Common myeloid progenitor, CD34-positive (primary cell): Measurements from ENCODE around the gene PLCH1.

Source experiments
- CTCF ChIA-PET: fragments of 350-600 bp; sonication (Branson Sonifier 250); formaldehyde crosslinking; loops from one replicate; lab custom pipeline; 2021; ENCODE audit warnings: antibody characterized with exemption; lab: Charles Lee
- POLR2A ChIA-PET: fragments of 350-600 bp; sonication (Branson Sonifier 250); formaldehyde crosslinking; loops from one replicate; lab custom pipeline; 2021; ENCODE audit warnings: antibody characterized with exemption; lab: Charles Lee
- DNase-seq, 3 donors: peaks; one replicate each; pipeline versions ENCODE4 v3.0.0 to v3.0.0-alpha.2; 2013
- H3K27ac ChIP-seq, 2 experiments: 1 replicate in 1 of 2; 2 replicates in 1 of 2; pipeline ENCODE4 v1.7.0; 2013; ENCODE audit warnings: inconsistent platforms in 2 of 2, low read length in 2 of 2, mild to moderate bottlenecking in 2 of 2, low read depth in 1 of 2, moderate library complexity in 1 of 2; ENCODE audit not compliant: severe bottlenecking in 2 of 2, insufficient read depth in 1 of 2, poor library complexity in 1 of 2
- H3K27me3 ChIP-seq, 5 experiments: replicated peaks in 2 of 5; 1 replicate in 3 of 5; 2 replicates in 2 of 5; pipeline versions ENCODE4 v1.6.1 to v1.7.0; 2013; ENCODE audit warnings: low read length in 4 of 5, mild to moderate bottlenecking in 2 of 5, moderate library complexity in 2 of 5, inconsistent platforms in 1 of 5; ENCODE audit not compliant: insufficient read depth in 5 of 5, control insufficient read depth in 4 of 5
- H3K36me3 ChIP-seq, 4 experiments: 1 replicate in 2 of 4; 2 replicates in 2 of 4; pipeline versions ENCODE4 v1.6.1 to v1.7.0; 2013; ENCODE audit warnings: low read length in 3 of 4, control low read depth in 1 of 4, mild to moderate bottlenecking in 1 of 4; ENCODE audit not compliant: control insufficient read depth in 4 of 4, insufficient read depth in 4 of 4
- H3K4me1 ChIP-seq, 4 experiments: 1 replicate in 3 of 4; 2 replicates in 1 of 4; pipeline versions ENCODE4 v1.6.1 to v1.7.1; 2013; ENCODE audit warnings: low read length in 3 of 4, mild to moderate bottlenecking in 3 of 4, control low read depth in 1 of 4, inconsistent platforms in 1 of 4, moderate library complexity in 1 of 4; ENCODE audit not compliant: control insufficient read depth in 4 of 4, insufficient read depth in 4 of 4; ENCODE audit errors: control extremely low read depth in 1 of 4
- H3K4me3 ChIP-seq, 7 experiments: 1 replicate in 4 of 7; 2 replicates in 3 of 7; pipeline versions ENCODE4 v1.5.1 to v1.7.0; 2013; ENCODE audit warnings: mild to moderate bottlenecking in 7 of 7, low read length in 6 of 7, moderate library complexity in 6 of 7, inconsistent platforms in 2 of 7, low read depth in 2 of 7, control low read depth in 1 of 7; ENCODE audit not compliant: insufficient read depth in 4 of 7, control insufficient read depth in 1 of 7; ENCODE audit errors: extremely low read depth in 1 of 7
- H3K9me3 ChIP-seq, 5 experiments: 1 replicate in 4 of 5; 2 replicates in 1 of 5; pipeline versions ENCODE4 v1.6.1 to v1.7.1; 2013; ENCODE audit warnings: low read length in 4 of 5, mild to moderate bottlenecking in 2 of 5, inconsistent platforms in 1 of 5, low read depth in 1 of 5, moderate library complexity in 1 of 5; ENCODE audit not compliant: control insufficient read depth in 4 of 5, insufficient read depth in 2 of 5; ENCODE audit errors: control extremely low read depth in 1 of 5
- WGBS: methylation state at CpG from one replicate; pipeline ENCODE4 v1.1.5; 2013; ENCODE audit not compliant: insufficient coverage; 5-methylcytosine and 5-hydroxymethylcytosine counted together

The PLCH1 gene

DNA sequence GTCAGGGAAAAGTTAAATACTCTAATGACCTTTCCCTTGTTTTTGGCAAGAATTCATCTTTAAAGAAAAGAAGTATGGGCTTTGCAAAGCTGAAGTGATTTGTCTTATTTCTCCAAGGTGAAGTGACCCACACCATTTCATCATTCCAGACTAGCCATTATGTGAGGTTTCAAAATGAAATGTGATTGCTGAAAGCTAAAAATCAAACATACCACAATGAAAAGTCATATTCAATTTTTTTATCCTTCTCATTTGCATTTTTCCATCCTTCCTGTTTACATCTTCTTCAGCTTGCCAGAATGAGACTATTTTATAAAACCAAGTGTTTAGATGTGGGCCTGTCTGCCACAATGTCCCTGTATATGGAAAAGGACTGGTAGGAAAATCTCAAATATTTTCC, 309.1 kb downstream of the PLCH1 start:
- no peak for DNase-seq
- Histone ChIP-seq H3K36me3 (no peaks in the 10 kb centered on the region), H3K9me3 (no peaks in the 10 kb centered on the region), H3K4me3 (no peak overlapping the region), H3K27ac (no peak overlapping the region), H3K27me3 (no peaks in the 10 kb centered on the region), H3K4me1 (peaks cover 0 to 13% (median 0%) of the 10 kb centered on the region in 4 experiments)
- POLR2A ChIA-PET = no interaction called here
- CTCF ChIA-PET = no interaction called here

DNA sequence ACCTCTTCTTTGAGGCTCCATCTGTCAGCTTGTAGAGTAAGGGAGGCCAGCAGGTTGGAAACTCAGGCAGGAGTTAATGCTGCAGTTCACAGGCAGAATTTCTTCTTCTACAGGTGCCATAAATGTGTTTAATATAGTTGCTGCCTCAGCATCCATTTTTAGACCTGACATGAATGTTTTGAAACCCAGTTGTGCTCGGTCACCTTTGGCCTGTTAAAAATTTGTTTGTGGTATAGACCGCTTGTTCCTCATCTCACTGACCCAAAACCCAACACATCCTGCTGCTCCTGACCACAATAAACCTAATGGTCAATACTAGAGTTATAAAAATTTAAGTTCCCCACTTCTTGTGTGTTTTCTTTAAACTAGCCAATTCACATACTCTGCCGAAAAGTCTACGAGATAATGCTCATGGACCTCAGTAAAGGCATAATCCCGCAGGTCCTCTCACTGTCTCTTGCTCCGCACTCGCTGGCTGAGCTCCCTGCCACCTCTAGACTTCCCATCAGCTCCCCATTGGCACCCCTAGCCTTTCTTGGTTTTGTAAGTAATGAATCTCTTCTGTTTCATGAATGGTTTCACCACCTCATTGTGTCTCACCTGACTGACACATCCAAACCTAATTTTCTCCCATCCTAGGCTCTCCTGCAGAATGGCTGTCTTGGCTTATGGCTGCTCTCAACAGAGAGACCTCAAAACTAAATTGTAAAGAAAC, 312.9 kb downstream of the PLCH1 start:
- CTCF ChIA-PET = no interaction called here
- 80% methylated on average over 6 of the region's 7 CpGs for WGBS

DNA sequence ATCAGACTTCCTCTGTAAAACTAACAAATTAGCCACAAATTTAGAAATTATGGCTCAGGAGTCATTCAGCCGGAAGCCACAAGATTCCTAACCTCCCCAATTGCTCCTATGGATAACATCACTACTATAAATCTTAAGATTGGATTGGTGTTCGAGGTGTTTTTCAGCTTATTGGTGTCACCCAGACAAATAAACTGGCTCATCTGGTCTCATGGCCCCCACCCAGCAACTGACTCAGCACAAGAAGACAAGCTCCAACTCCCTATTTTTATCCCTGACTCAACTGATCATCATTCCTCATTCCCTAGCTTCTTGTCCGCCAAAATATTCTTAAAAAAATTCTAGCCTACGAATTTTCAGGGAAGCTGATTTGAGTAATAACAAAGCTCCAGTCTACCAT, 316.3 kb downstream of the PLCH1 start:
- WGBS = 100% methylated on average over 3 of the region's 4 CpGs
- CTCF ChIA-PET = no interaction called here
- POLR2A ChIA-PET = no interaction called here
- peaks cover 0 to 12% (median 0%) of the 10 kb centered on the region in 4 experiments for H3K4me1 ChIP-seq
- H3K27me3 ChIP-seq = no peaks in the 10 kb centered on the region
- H3K27ac ChIP-seq = no peak overlapping the region
- H3K4me3 ChIP-seq = no peak overlapping the region
- DNase-seq = no peak
- H3K9me3 ChIP-seq = peaks cover 2 to 34% (median 7%) of the 10 kb centered on the region in 5 experiments
- H3K36me3 ChIP-seq = no peaks in the 10 kb centered on the region

More for the DNA sequence above, 312.9 kb downstream of the PLCH1 start:
- POLR2A ChIA-PET = no interaction called here
- Histone ChIP-seq H3K4me1 (peaks cover 0 to 13% (median 0%) of the 10 kb centered on the region in 4 experiments), H3K9me3 (peaks cover 0 to 24% (median 4%) of the 10 kb centered on the region in 5 experiments), H3K36me3 (no peaks in the 10 kb centered on the region), H3K4me3 (no peak overlapping the region), H3K27me3 (no peaks in the 10 kb centered on the region), H3K27ac (no peak overlapping the region)
- DNase-seq = no peak

DNA sequence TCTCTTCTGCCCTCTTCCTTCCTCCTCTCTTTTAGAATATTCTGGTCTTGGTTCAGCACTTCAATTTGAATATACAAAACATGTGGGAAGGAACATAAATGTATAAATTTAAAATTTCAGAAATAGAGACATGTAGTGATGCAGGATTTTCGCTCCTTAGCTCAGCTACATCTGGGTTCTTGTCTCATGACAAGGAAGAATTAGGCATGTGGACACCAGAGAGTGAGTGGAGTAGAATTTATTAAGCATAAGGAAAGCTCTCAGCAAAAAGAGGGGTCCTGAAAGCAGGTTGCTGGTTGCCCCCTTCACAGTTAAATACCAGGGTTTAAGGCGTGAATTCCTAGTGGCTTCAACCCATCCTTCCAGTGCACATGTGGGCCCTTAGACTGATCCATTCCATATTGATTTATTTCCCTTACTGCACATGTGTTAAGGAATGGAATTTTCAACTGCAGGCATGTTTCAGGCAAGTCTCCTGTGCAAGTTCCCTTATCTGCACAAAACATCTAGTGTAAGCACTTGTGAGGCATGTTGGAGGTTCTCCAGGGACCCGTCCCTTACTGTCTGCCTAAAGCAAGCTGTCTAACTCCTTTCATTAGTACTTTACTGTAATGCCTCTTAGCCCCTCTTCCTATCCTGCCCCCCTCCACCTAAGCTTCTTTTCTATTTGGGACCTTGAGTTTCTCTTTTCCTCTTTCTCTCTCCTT, 318.2 kb downstream of the PLCH1 start:
- Histone ChIP-seq H3K9me3 (peaks cover 2 to 34% (median 7%) of the 10 kb centered on the region in 5 experiments), H3K27me3 (no peaks in the 10 kb centered on the region), H3K4me3 (no peak overlapping the region), H3K4me1 (peaks cover 0 to 2% (median 0%) of the 10 kb centered on the region in 4 experiments), H3K27ac (no peak overlapping the region), H3K36me3 (no peaks in the 10 kb centered on the region)
- DNase-seq = no peak
- 100% methylated on average over 2 of the region's 3 CpGs for WGBS
- ChIA-PET POLR2A (no interaction called here), CTCF (no interaction called here)

DNA sequence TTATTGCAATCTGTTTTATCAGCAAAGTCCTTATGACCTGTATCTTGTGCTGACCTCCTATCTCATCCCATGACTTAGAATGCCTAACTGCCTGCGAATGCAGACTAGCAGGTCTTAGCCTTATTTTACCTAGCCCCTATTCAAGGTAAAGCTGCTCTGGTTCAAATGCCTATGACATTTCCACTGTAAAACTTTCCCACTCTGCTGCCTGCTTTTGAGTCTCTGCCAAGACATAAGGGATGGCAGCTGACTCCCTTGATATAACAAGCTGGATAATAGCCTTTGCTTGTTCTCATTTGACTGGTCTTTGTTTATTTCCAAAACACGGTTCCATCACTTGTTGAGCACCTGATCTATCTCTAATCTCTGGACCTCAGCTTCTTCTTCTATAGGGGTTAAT, 319.5 kb downstream of the PLCH1 start:
- CTCF ChIA-PET = no interaction called here
- no peak for DNase-seq
- H3K27ac ChIP-seq = no peak overlapping the region
- peaks cover 2 to 34% (median 7%) of the 10 kb centered on the region in 5 experiments for H3K9me3 ChIP-seq
- no peaks in the 10 kb centered on the region for H3K4me1 ChIP-seq
- POLR2A ChIA-PET = no interaction called here
- H3K27me3 ChIP-seq = no peaks in the 10 kb centered on the region
- 100% methylated on average over 1 of the region's 2 CpGs for WGBS
- H3K36me3 ChIP-seq = no peaks in the 10 kb centered on the region
- H3K4me3 ChIP-seq = no peak overlapping the region

DNA sequence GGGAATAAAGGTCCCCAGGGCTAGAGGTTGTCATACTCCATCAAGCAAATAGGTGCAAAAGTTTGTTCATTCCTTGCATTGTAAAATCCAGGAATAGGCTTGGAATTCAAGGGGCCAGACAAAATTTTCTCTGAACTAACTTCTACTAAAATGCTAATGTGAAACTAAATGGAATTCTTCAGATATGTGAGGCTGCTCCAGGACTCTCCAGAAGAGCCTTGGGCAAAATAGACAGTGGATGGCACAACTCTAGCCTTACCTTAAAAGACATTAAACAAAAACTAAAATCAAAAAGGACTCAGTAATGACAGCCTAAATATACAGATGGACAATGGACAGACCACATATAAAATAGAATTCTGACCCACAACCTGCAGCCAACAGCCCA, 320.6 kb downstream of the PLCH1 start:
- ChIA-PET POLR2A (no interaction called here), CTCF (no interaction called here)
- no peaks in the 10 kb centered on the region for H3K36me3 ChIP-seq
- H3K4me3 ChIP-seq = no peak overlapping the region
- H3K27ac ChIP-seq = no peak overlapping the region
- peaks cover 2 to 27% (median 7%) of the 10 kb centered on the region in 5 experiments for H3K9me3 ChIP-seq
- no peak for DNase-seq
- H3K4me1 ChIP-seq = no peaks in the 10 kb centered on the region
- no peaks in the 10 kb centered on the region for H3K27me3 ChIP-seq
